ENCODE results near the gene PYROXD2. TPM values are rescaled to one million over a fixed set of nuclear protein-coding genes. Genes with fewer than 3 reads are reported as not detected.
A peak's percentile ranks its signal among the peaks of the same experiment; 100 is the strongest.

The PYROXD2 gene
- total RNA-seq, 1 donor from 2014 or later, result 5.6 TPM

DNA sequence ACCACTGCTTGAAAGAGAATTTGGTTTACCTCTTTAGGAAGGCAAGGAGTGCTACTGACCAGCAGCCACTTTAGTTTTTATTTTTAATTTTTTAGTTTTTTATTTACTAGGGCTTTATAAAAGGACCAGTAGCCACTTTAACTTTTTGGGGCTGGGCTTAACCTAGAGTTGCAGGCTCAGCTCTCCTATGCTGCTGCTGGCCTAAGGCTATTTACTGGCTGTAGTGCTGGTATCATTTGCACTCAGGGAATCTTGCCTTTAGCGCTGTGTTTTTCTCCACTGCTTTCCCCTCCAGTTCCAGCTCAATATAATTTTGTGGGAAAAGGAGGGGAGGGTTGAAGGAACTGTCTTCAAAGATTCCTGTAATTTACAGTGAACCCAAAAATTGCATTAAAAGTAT, 18.4 kb upstream of the PYROXD2 start:
- Histone ChIP-seq H3K9me3 (no peaks in the 10 kb centered on the region), H3K4me1 (no peaks in the 10 kb centered on the region), H3K27ac (no peak overlapping the region), H3K27me3 (no peaks in the 10 kb centered on the region), H3K36me3 (peaks cover 61 to 79% of the 10 kb centered on the region in 2 donors), H3K4me3 (no peak overlapping the region)
- TF ChIP-seq, protein P1, sequence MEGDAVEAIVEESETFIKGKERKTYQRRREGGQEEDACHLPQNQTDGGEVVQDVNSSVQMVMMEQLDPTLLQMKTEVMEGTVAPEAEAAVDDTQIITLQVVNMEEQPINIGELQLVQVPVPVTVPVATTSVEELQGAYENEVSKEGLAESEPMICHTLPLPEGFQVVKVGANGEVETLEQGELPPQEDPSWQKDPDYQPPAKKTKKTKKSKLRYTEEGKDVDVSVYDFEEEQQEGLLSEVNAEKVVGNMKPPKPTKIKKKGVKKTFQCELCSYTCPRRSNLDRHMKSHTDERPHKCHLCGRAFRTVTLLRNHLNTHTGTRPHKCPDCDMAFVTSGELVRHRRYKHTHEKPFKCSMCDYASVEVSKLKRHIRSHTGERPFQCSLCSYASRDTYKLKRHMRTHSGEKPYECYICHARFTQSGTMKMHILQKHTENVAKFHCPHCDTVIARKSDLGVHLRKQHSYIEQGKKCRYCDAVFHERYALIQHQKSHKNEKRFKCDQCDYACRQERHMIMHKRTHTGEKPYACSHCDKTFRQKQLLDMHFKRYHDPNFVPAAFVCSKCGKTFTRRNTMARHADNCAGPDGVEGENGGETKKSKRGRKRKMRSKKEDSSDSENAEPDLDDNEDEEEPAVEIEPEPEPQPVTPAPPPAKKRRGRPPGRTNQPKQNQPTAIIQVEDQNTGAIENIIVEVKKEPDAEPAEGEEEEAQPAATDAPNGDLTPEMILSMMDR (IDR thresholded peaks at IDR 0.05), result no peak
- intact Hi-C loops (cut with DNase I), result no loop called here
- no peak for DNase-seq (ENCODE audit: low spot score in 2 of 2)

DNA sequence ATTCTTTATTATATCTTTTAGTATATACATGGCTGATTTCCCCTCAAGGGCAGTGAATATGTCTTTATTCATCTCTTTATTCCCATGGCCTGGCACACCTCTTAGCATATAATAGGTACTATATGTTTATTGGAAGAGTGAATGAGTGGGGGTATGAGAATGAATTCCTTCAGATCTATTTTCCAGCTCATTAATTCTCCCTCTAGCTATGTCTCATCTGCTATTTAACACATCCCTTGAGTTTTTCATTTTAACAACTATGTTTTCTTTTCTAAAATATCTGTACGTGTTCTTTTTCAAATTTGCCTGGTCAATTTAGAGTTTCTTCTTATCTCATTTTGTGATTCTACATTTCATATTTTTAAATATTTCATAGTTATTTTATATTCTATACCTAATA, 17.3 kb upstream of the PYROXD2 start:
- Histone ChIP-seq H3K4me1 (no peaks in the 10 kb centered on the region), H3K27me3 (no peaks in the 10 kb centered on the region), H3K36me3 (peaks cover 65 to 80% of the 10 kb centered on the region in 2 donors), H3K9me3 (no peaks in the 10 kb centered on the region), H3K27ac (no peak overlapping the region), H3K4me3 (no peak overlapping the region)
- intact Hi-C loops (cut with DNase I), result no loop called here
- DNase-seq (ENCODE audit: low spot score in 2 of 2), result no peak
- TF ChIP-seq, protein P1 (IDR thresholded peaks at IDR 0.05), result no peak

DNA sequence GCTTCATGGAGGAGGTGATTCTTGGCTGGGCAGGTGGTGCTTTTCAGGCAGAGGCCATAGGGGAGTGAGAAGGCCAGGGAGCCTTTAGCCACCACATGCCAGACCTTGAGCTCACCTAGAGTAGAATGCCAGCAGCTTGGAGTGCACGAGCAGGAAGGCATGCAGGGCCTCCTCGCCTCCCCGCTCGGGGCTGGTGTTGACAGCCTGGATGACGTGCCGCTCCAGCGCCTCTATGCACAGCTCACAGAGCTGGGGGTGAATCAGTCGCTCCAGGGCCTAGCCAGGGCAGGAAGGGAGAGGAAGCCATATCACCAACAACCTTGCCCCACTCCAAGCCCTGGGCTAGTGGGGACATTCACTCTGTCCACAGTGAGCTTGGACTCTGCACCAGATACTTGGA, 16.0 kb upstream of the PYROXD2 start:
- H3K27me3 ChIP-seq, result no peaks in the 10 kb centered on the region
- no peaks in the 10 kb centered on the region for H3K9me3 ChIP-seq
- intact Hi-C loops (cut with DNase I), result no loop called here
- no peak for DNase-seq (ENCODE audit: low spot score in 2 of 2)
- TF ChIP-seq, protein P1 (IDR thresholded peaks at IDR 0.05), result no peak
- peaks cover 73 to 86% of the 10 kb centered on the region in 2 donors for H3K36me3 ChIP-seq
- H3K4me1 ChIP-seq, result no peaks in the 10 kb centered on the region
- no peak overlapping the region for H3K27ac ChIP-seq
- no peak overlapping the region for H3K4me3 ChIP-seq

DNA sequence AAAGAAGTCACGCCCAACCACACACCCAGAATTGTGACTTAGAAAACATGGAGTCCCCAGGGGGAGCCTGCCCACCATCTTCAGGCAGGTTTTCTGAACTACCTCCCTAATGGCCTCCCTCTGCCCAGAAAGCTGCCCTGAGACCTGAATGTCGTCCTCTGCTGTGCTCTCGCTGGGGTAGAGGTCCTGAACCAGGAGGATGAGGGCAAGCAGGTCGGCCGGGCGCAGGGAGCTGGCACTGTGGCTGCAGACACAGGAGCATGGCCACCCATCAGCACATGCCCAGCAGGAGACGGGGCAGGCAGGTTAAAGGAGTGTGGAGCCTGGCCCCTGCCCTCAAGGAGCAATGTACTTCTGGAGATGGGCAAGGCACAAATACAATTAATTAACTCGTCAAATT, 15.4 kb upstream of the PYROXD2 start:
- TF ChIP-seq, protein P1 (IDR thresholded peaks at IDR 0.05), result no peak
- no peaks in the 10 kb centered on the region for H3K4me1 ChIP-seq
- H3K27ac ChIP-seq, result no peak overlapping the region
- no peaks in the 10 kb centered on the region for H3K27me3 ChIP-seq
- DNase-seq (ENCODE audit: low spot score in 2 of 2), result peak in 1 of 2 donors; percentile 59
- H3K4me3 ChIP-seq, result no peak overlapping the region
- H3K9me3 ChIP-seq, result no peaks in the 10 kb centered on the region
- intact Hi-C loops (cut with DNase I), result no loop called here
- H3K36me3 ChIP-seq, result peaks cover 75 to 86% of the 10 kb centered on the region in 2 donors

DNA sequence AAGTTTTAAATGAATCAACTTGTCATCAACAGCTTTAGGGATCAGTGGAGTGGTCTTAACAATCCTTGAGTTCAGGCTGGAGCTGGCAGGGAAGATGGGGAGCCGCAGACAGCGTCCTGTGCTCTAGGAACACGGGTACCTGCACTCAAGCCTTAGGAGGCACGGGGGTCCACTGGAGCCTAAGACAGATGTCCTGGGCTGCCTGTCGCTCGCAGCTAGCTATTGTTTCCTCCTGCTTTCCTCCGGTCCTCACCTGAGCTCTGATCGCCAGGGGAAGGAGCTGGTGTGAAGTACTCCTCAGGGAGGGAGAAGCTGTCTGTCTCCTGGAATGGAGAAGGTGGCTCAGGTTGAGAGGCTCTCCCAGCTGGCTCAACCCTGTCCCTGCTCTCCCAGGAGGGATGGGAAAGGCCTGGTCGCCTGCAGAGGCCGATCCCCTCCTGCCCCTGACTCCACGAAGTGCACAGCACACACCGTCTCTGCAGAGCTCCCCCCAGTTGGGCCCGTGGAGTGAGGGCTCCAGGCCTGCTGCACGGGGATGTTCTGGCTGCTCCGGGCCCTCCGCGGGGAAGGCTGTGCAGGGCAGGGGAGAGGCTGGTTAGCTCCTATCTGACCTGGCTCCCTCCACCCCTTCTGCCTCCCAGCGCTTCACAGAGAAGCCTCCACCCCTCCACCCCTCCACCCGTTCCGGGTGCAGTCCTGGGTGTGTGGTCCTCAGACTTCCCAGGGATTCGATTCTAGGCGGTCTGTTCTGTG, 14.5 kb upstream of the PYROXD2 start:
- H3K36me3 ChIP-seq, result peaks cover 70 to 86% of the 10 kb centered on the region in 2 donors
- intact Hi-C loops (cut with DNase I), result no loop called here
- H3K4me1 ChIP-seq, result no peaks in the 10 kb centered on the region
- no peaks in the 10 kb centered on the region for H3K9me3 ChIP-seq
- H3K27ac ChIP-seq, result no peak overlapping the region
- TF ChIP-seq, protein P1 (IDR thresholded peaks at IDR 0.05), result no peak
- no peaks in the 10 kb centered on the region for H3K27me3 ChIP-seq
- H3K4me3 ChIP-seq, result no peak overlapping the region
- DNase-seq (ENCODE audit: low spot score in 2 of 2), result peak in 1 of 2 donors; percentile 51

Data from ascending aorta (tissue), 2 donors.